Pancreas (tissue), 10 donors: ENCODE measurements around the gene MYCBPAP. TPM values are rescaled to one million over a fixed set of nuclear protein-coding genes. Genes with fewer than 3 reads are reported as not detected.

Experiments
- ATAC-seq, 4 donors: fragments of 200-7000 bp; cut with Tn5 transposase; one replicate each; pipeline versions ENCODE4 v1.8.0 to v1.9.1; 2020; ENCODE audit warnings: mild to moderate bottlenecking in 4 of 4, moderate library complexity in 4 of 4
- DNase-seq, 6 donors: peaks; one replicate each; pipeline ENCODE4 v3.0.0-alpha.2; 2020
- FAIRE-seq: peaks from 2 replicates; lab custom pipeline; 2012; peaks lifted over from hg19 to GRCh38; lab: Jason Lieb, UNC
- H3K27ac ChIP-seq, 4 donors: fragments of 200-600 bp; sonication (generic); 1 replicate in 3 of 4; 2 replicates in 1 of 4; pipeline versions ENCODE4 v1.5.0 to v1.8.0; 2020
- H3K27me3 ChIP-seq, 4 donors: fragments of 200-600 bp; one replicate each; pipeline ENCODE4 v1.8.0; 2021
- H3K36me3 ChIP-seq, 3 donors: fragments of 200-600 bp; sonication (generic) in 1 of 3; one replicate each; pipeline versions ENCODE4 v1.5.0 to v1.8.0; 2020 to 2021
- H3K4me1 ChIP-seq, 3 donors: fragments of 200-600 bp; one replicate each; pipeline ENCODE4 v1.8.0; 2021
- H3K4me3 ChIP-seq, 4 donors: fragments of 200-600 bp; sonication (generic) in 2 of 4; one replicate each; pipeline versions ENCODE4 v1.5.0 to v1.8.0; 2020 to 2021
- H3K9me3 ChIP-seq, 4 donors: fragments of 200-600 bp; one replicate each; pipeline ENCODE4 v1.8.0; 2021
- CTCF ChIP-seq, 4 donors: fragments of 200-600 bp; sonication (generic) in 3 of 4; IDR thresholded peaks; one replicate each; pipeline versions ENCODE4 v1.5.0 to v1.8.0; 2021; ENCODE audit warnings: antibody characterized with exemption in 4 of 4
- WGBS, 2 donors: extraction: QIAGEN DNeasy Blood & Tissue Kit; methylation state at CpG; one replicate each; pipeline ENCODE4 v1.1.7; 2013; 5-methylcytosine and 5-hydroxymethylcytosine counted together
- intact Hi-C, 3 donors: fragments of 100-400 bp; cut with DNase I; formaldehyde crosslinking; loops; one replicate each; pipeline versions ENCODE4 v1.11.1 to v1.14.2; 2022
- polyA plus RNA-seq, 2 donors: library from polyadenylated mRNA; stranded (reverse); fragments of 200-250 nt; gene quantifications; one replicate each; pipeline ENCODE4 v1.2.3, GENCODE V29; 2013
- total RNA-seq, 6 donors: library from RNA; stranded (reverse); fragmentation: NEBNext Ultra II Directional in 4 of 6; extraction: Animal tissue kit (Norgen Biotek cat#: 25700) in 4 of 6; gene quantifications; one replicate each; pipeline versions ENCODE4 v1.2.1 to v1.2.4, GENCODE V29; 2021 to 2023
- donor health status: healthy with polysubstance abuse.
- donor health status: DM: no; HTN: no; CAD: no; lungs with moderate emphysema.
- donor health status: DM: no; HTN: no; CAD: no.
- donor health status: control.
- donor health status: control.
- donor health status: Bipolar disorder and iron deficiency.
- donor health status: DM: yes; HTN: yes; CAD: no.
- donor health status: DM: no; HTN: no; CAD: no.
- donor health status: DM: no; HTN: no; CAD: no.
- donor health status: DM: yes; HTN: yes; CAD: no.

MYCBPAP gene
- total and polyA plus RNA-seq, 8 donors, result 0.43 to 1.7 (median 1.0) TPM

- 85 to 87% methylated on average over 14 of the region's 14 CpGs for WGBS, 2 donors
- intact Hi-C loops, result no loop called here
- H3K9me3 ChIP-seq, result no peaks in the 10 kb centered on the region
- DNase-seq (peak in 1 of 6 donors; percentile 4), FAIRE-seq (no peak), ATAC-seq (no peak)
- TF ChIP-seq CTCF (IDR thresholded peaks at IDR 0.05), result no peak
- H3K27ac ChIP-seq, result no peak overlapping the region
- H3K36me3 ChIP-seq, result no peaks in the 10 kb centered on the region
- no peak overlapping the region for H3K4me3 ChIP-seq
- H3K27me3 ChIP-seq, result no peaks in the 10 kb centered on the region
- no peaks in the 10 kb centered on the region for H3K4me1 ChIP-seq
These were observed 46.6 kb upstream of the MYCBPAP start for GRCh38 chr17:50461550-50462132.

GRCh38 chr17:50462446-50462845 lies 45.8 kb upstream of the MYCBPAP start:
- 37 to 53% methylated on average over 9 of the region's 9 CpGs for WGBS, 2 donors
- FAIRE-seq, result no peak
- peak in 1 of 4 donors; percentile 6 for ATAC-seq

GRCh38 chr17:50464121-50464520 lies 44.1 kb upstream of the MYCBPAP start:
- intact Hi-C loops, result no loop called here
- no peak overlapping the region for H3K4me3 ChIP-seq
- TF ChIP-seq CTCF (IDR thresholded peaks at IDR 0.05), result no peak
- no peaks in the 10 kb centered on the region for H3K9me3 ChIP-seq
- no peak overlapping the region for H3K27ac ChIP-seq
- H3K27me3 ChIP-seq, result no peaks in the 10 kb centered on the region
- WGBS, 2 donors, result 93 to 94% methylated on average over 3 of the region's 3 CpGs
- no peaks in the 10 kb centered on the region for H3K36me3 ChIP-seq
- no peaks in the 10 kb centered on the region for H3K4me1 ChIP-seq
- no peak for ATAC-seq
- no peak for FAIRE-seq
- no peak for DNase-seq

More at GRCh38 chr17:50462446-50462845, 45.8 kb upstream of the MYCBPAP start:
- no peak for TF ChIP-seq CTCF (IDR thresholded peaks at IDR 0.05)
- Histone ChIP-seq H3K27me3 (no peaks in the 10 kb centered on the region), H3K36me3 (no peaks in the 10 kb centered on the region), H3K4me3 (no peak overlapping the region), H3K4me1 (no peaks in the 10 kb centered on the region), H3K27ac (no peak overlapping the region), H3K9me3 (no peaks in the 10 kb centered on the region)
- intact Hi-C loops, result no loop called here
- peak in 1 of 6 donors; percentile 19 for DNase-seq

GRCh38 chr17:50464736-50465135 lies 43.5 kb upstream of the MYCBPAP start:
- DNase-seq (peak in 1 of 6 donors; percentile 20), ATAC-seq (no peak)

More at GRCh38 chr17:50464736-50465135, 43.5 kb upstream of the MYCBPAP start:
- H3K4me3 ChIP-seq, result no peak overlapping the region
- no peak for FAIRE-seq
- no peak for TF ChIP-seq CTCF (IDR thresholded peaks at IDR 0.05)
- no peaks in the 10 kb centered on the region for H3K9me3 ChIP-seq
- WGBS, 2 donors, result 77 to 83% methylated on average over 4 of the region's 4 CpGs
- intact Hi-C loops, result no loop called here
- H3K36me3 ChIP-seq, result no peaks in the 10 kb centered on the region
- no peak overlapping the region for H3K27ac ChIP-seq
- H3K27me3 ChIP-seq, result no peaks in the 10 kb centered on the region
- no peaks in the 10 kb centered on the region for H3K4me1 ChIP-seq
